GM21360 (cell line): ENCODE data around the gene STX18.

Experiments used
- ATAC-seq: cut with Tn5 transposase; IDR thresholded peaks from one replicate; pipeline ENCODE4 v1.9.1; 2021; ENCODE audit warnings: mild to moderate bottlenecking, moderate library complexity; ENCODE audit not compliant: unreplicated experiment

The STX18 gene

GRCh38 chr4:4387531-4388310 is 154.1 kb downstream of the STX18 start:
- no peak for ATAC-seq

GRCh38 chr4:4386736-4387392 is 155.0 kb downstream of the STX18 start, which contains the start of gene NSG1:
TSS of gene NSG1 (plus strand) at chr4:4387102. CDS start at chr4:4387630, 528 bp downstream.
- ATAC-seq, result no peak

- ATAC-seq, result no peak
Observed at GRCh38 chr4:4386296-4386735, 155.5 kb downstream of the STX18 start.

GRCh38 chr4:4385729-4386295 is 156.0 kb downstream of the STX18 start:
- ATAC-seq, result no peak

GRCh38 chr4:4384837-4385236 is 157.0 kb downstream of the STX18 start:
- no peak for ATAC-seq

- no peak for ATAC-seq
Observed at GRCh38 chr4:4383085-4383484, 158.8 kb downstream of the STX18 start.

- no peak for ATAC-seq
Observed at GRCh38 chr4:4379540-4380087, 162.2 kb downstream of the STX18 start.

- ATAC-seq, result no peak
Observed at GRCh38 chr4:4377732-4378460, 164.0 kb downstream of the STX18 start.

GRCh38 chr4:4377191-4377590 is 164.7 kb downstream of the STX18 start:
- ATAC-seq, result no peak

- no peak for ATAC-seq
Observed at GRCh38 chr4:4376074-4376473, 165.8 kb downstream of the STX18 start.

- ATAC-seq, result no peak
Observed at GRCh38 chr4:4374388-4375098, 167.3 kb downstream of the STX18 start.
